Stimulated activated memory B cell treated with anti-CD40 and anti-IgM and Interleukin-4, amounts not matched to agents 10 μg/mL and 1 μg/mL and 100 μg/mL, for 72 hours (primary cell): ENCODE results near the gene RNASE2.
"Not testable (repeated sequence)": the region's sequence is repeated elsewhere in the genome, so short reads cannot be mapped to it uniquely, and the experiment has no call there.

Experiments used
- ATAC-seq: fragments of 150-1000 bp; cut with Tn5 transposase; 2 replicates; pipeline ENCODE4 v1.10.0; 2021
- H3K27ac Mint-ChIP-seq: one replicate; pipeline ENCODE4 v1.8.0; 2022; ENCODE audit warnings: mild to moderate bottlenecking, mixed read lengths
- H3K27me3 Mint-ChIP-seq: one replicate; pipeline ENCODE4 v1.8.0; 2022; ENCODE audit warnings: mixed read lengths
- H3K36me3 Mint-ChIP-seq: one replicate; pipeline ENCODE4 v1.8.0; 2022; ENCODE audit warnings: mixed read lengths
- H3K4me1 Mint-ChIP-seq: one replicate; pipeline ENCODE4 v1.8.0; 2022; ENCODE audit warnings: mixed read lengths
- H3K4me3 Mint-ChIP-seq: one replicate; pipeline ENCODE4 v1.8.0; 2022; ENCODE audit warnings: mild to moderate bottlenecking, moderate library complexity, mixed read lengths
- H3K9me3 Mint-ChIP-seq: one replicate; pipeline ENCODE4 v1.8.0; 2022; ENCODE audit warnings: mixed read lengths

RNASE2 gene

GRCh38 chr14:20970983-20971704 is 15.9 kb downstream of the RNASE2 start:
- peaks cover 14% of the 10 kb centered on the region for H3K4me1 Mint-ChIP-seq
- peak overlapping the region; percentile 9 for H3K27ac Mint-ChIP-seq
- no peaks in the 10 kb centered on the region for H3K9me3 Mint-ChIP-seq
- peak overlapping the region; percentile 82 for H3K4me3 Mint-ChIP-seq
- H3K36me3 Mint-ChIP-seq, result no peaks in the 10 kb centered on the region
- H3K27me3 Mint-ChIP-seq, result peaks cover 44% of the 10 kb centered on the region
- peak; percentile 95 for ATAC-seq

DNA sequence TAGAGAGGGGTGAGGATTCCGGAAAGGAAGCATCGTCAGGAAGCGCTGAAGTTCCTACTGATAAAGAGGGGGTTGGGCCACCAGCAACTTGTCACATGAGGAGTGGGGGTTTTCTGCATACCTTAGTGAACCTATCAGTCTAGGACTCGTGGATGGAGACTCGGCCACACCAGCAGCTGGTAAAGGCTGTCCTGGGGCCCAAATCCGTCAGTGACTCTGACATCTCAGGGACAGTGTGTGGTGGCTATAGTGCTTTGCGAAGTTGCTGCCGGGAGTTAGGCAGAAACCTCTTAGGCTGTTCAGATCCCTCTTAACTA is 16.4 kb downstream of the RNASE2 start:
- no peaks in the 10 kb centered on the region for H3K9me3 Mint-ChIP-seq
- peaks cover 14% of the 10 kb centered on the region for H3K4me1 Mint-ChIP-seq
- H3K36me3 Mint-ChIP-seq, result no peaks in the 10 kb centered on the region
- peak overlapping the region; percentile 9 for H3K27ac Mint-ChIP-seq
- peak overlapping the region; percentile 82 for H3K4me3 Mint-ChIP-seq
- ATAC-seq, result peak; percentile 52
- peaks cover 44% of the 10 kb centered on the region for H3K27me3 Mint-ChIP-seq

- peaks cover 32% of the 10 kb centered on the region for H3K27me3 Mint-ChIP-seq
- H3K27ac Mint-ChIP-seq, result no peak overlapping the region
- H3K4me3 Mint-ChIP-seq, result no peak overlapping the region
- no peak for ATAC-seq
- no peaks in the 10 kb centered on the region for H3K36me3 Mint-ChIP-seq
- H3K9me3 Mint-ChIP-seq, result no peaks in the 10 kb centered on the region
- peaks cover 14% of the 10 kb centered on the region for H3K4me1 Mint-ChIP-seq
Measured at GRCh38 chr14:20973501-20973900, 18.2 kb downstream of the RNASE2 start.

GRCh38 chr14:20976291-20976690 is 21.0 kb downstream of the RNASE2 start:
- no peaks in the 10 kb centered on the region for H3K36me3 Mint-ChIP-seq
- H3K27ac Mint-ChIP-seq, result no peak overlapping the region
- ATAC-seq, result no peak
- H3K4me3 Mint-ChIP-seq, result no peak overlapping the region
- peaks cover 6% of the 10 kb centered on the region for H3K4me1 Mint-ChIP-seq
- peaks cover 45% of the 10 kb centered on the region for H3K27me3 Mint-ChIP-seq
- H3K9me3 Mint-ChIP-seq, result no peaks in the 10 kb centered on the region

GRCh38 chr14:20978687-20979086 is 23.4 kb downstream of the RNASE2 start:
- ATAC-seq, result no peak
- H3K27me3 Mint-ChIP-seq, result peaks cover 28% of the 10 kb centered on the region
- no peaks in the 10 kb centered on the region for H3K9me3 Mint-ChIP-seq
- no peak overlapping the region for H3K27ac Mint-ChIP-seq
- no peak overlapping the region for H3K4me3 Mint-ChIP-seq
- no peaks in the 10 kb centered on the region for H3K36me3 Mint-ChIP-seq
- no peaks in the 10 kb centered on the region for H3K4me1 Mint-ChIP-seq

DNA sequence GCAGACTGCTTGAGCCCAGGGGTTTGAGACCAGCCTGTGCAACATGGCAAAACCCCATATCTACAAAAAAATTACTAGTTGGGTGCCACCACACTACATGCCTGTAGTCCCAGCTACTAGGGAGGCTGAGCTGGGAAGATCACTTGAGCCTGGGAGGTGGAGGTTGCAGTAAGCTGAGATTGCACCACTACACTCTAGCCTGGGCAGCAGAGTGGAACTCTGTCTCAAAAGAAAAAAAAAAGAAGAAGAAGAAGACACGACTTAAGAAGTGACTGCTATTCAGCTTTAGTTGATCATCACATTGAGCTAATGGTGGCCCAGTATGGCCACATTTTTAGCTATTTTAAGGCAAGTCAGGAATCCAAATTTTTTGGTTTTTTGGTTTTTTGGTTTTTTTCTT is 25.6 kb downstream of the RNASE2 start:
- peaks cover 23% of the 10 kb centered on the region for H3K27me3 Mint-ChIP-seq
- no peaks in the 10 kb centered on the region for H3K4me1 Mint-ChIP-seq
- ATAC-seq, result no peak
- no peak overlapping the region for H3K27ac Mint-ChIP-seq
- H3K4me3 Mint-ChIP-seq, result no peak overlapping the region
- no peaks in the 10 kb centered on the region for H3K9me3 Mint-ChIP-seq
- no peaks in the 10 kb centered on the region for H3K36me3 Mint-ChIP-seq

DNA sequence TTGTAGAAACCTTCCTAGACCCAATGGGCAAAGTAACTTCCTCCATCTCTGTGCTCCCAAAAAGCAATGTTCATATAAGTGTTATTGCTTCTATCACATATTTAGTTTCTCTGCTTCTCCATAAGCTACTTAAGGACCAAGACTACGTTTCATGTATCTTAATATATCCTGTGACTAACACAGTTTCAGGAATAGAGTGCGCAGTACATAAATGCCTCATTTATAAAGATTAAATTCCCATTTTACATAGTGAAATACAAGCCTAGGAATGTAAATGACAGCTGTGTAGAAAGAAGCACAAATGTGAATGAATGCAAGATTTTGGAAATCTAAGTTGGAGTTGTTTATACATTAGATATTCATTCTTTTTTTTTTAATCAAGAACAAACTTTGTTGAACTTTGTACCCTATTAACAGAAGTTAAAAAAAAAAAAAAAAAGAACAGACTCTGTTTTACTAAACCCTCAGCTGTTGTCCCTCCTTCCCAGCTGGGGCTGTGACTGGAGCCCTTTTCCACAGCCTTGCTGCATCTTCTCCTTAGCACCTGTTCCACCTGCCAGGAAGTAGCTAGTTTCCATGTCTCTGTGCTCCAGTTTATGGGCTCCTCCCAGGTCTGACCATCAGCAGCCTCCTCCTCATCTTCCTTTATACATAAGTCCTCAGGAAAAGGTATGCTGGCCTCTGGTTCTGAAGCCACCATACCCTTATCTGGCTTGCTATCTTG is 27.5 kb downstream of the RNASE2 start:
- no peak for ATAC-seq
- H3K27ac Mint-ChIP-seq, result no peak overlapping the region
- no peaks in the 10 kb centered on the region for H3K36me3 Mint-ChIP-seq
- no peak overlapping the region for H3K4me3 Mint-ChIP-seq
- H3K9me3 Mint-ChIP-seq, result no peaks in the 10 kb centered on the region
- H3K27me3 Mint-ChIP-seq, result peaks cover 23% of the 10 kb centered on the region
- no peaks in the 10 kb centered on the region for H3K4me1 Mint-ChIP-seq

DNA sequence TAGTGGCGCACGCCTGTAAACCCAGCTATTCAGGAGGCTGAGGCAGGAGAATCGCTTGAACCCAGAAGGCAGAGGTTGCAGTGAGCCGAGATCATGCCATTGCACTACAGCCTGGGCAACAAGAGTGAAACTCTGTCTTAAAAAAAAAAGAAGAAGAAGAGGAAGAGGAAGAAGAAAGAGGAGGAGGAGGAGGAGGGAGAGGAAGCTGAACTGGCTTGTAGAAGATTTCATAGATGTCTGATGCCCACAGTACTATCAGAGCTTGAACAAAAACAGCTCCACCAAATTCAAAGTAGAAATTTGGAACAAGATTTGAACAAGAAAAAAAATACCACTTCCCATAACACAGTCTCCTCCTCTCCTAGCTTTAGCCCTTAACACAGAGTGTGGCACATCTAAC is 30.4 kb downstream of the RNASE2 start:
- H3K27ac Mint-ChIP-seq, ATAC-seq, H3K36me3 Mint-ChIP-seq, H3K9me3 Mint-ChIP-seq, H3K4me3 Mint-ChIP-seq, H3K27me3 Mint-ChIP-seq, H3K4me1 Mint-ChIP-seq: not testable (repeated sequence)

DNA sequence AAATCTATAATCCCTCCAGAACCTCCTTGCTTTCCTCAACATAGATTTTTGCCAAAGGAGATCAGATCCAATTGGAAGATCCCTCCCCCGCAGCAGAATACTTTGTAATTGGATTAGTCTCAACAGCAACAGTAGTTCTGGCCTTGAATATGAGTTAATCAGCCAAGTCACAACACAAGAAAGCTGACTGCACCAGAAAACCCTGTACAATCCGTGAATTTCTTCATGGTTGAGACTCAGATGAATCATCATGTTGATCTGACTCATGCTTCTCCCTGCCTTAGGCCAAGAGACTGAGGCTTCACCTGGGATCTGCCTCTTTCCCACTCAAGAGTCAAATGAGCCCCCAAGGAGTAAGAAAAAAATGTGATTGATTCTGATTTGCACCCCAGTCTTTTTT is 31.5 kb downstream of the RNASE2 start:
- Mint-ChIP-seq H3K4me1 (peaks cover 16% of the 10 kb centered on the region), H3K9me3 (no peaks in the 10 kb centered on the region), H3K27me3 (no peaks in the 10 kb centered on the region), H3K4me3 (no peak overlapping the region), H3K36me3 (peaks cover 2% of the 10 kb centered on the region), H3K27ac (no peak overlapping the region)
- no peak for ATAC-seq

DNA sequence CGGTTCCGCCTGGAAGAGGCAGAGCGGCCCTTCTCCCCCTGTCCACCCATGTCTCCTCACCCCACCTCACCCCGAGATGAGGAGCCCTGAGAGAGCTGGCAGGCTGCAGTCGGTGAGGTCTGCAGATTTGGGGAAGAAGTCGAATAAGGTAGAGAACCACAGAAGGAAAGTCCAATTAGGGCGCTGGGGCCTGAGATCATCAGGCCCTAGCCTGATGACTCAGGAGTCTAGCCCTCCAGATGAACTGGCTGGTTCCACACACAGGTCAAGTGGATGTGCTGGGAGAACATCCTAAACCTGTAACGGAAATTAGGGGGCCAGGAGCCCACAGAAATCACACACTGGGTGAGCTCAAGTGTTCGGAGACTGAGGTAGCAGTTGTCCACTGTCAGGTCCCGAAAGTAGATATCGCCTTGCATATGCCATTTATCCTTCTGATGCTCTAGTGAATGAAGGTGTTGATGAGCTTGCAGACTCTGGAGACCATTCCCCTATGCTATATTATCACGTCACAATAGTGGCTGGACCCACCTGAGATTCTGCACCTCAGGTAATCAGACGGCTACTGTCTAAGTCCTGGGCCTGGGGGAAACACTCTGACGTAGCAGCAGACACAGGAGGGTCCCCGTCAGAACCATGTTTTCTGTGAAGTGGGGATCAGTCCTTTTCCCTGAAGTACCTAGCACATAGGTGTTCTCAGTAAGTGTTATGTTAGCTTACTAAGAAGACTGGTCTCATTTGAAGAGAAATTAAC is 33.6 kb downstream of the RNASE2 start:
- Mint-ChIP-seq H3K4me1 (peaks cover 20% of the 10 kb centered on the region), H3K27ac (peak overlapping the region; percentile 91)

GRCh38 chr14:20989471-20989786 is 34.1 kb downstream of the RNASE2 start:
- H3K27me3 Mint-ChIP-seq, result no peaks in the 10 kb centered on the region
- no peak for ATAC-seq
- H3K36me3 Mint-ChIP-seq, result peaks cover 21% of the 10 kb centered on the region
- peak overlapping the region; percentile 94 for H3K4me3 Mint-ChIP-seq
- H3K4me1 Mint-ChIP-seq, result peaks cover 20% of the 10 kb centered on the region
- H3K9me3 Mint-ChIP-seq, result no peaks in the 10 kb centered on the region
- peak overlapping the region; percentile 91 for H3K27ac Mint-ChIP-seq

More for the DNA sequence above, 33.6 kb downstream of the RNASE2 start:
- H3K4me3 Mint-ChIP-seq, result no peak overlapping the region
- no peaks in the 10 kb centered on the region for H3K9me3 Mint-ChIP-seq
- no peak for ATAC-seq
- H3K36me3 Mint-ChIP-seq, result peaks cover 16% of the 10 kb centered on the region
- no peaks in the 10 kb centered on the region for H3K27me3 Mint-ChIP-seq

- H3K27me3 Mint-ChIP-seq, result no peaks in the 10 kb centered on the region
- H3K4me3 Mint-ChIP-seq, result peak within 1 kb of the TSS; percentile 94
- peaks cover 20% of the 10 kb centered on the region for H3K4me1 Mint-ChIP-seq
- peak; percentile 98 for ATAC-seq
- peaks cover 27% of the 10 kb centered on the region for H3K36me3 Mint-ChIP-seq
- no peaks in the 10 kb centered on the region for H3K9me3 Mint-ChIP-seq
- H3K27ac Mint-ChIP-seq, result peak within 1 kb of the TSS; percentile 91
Measured at GRCh38 chr14:20989787-20990600, 34.7 kb downstream of the RNASE2 start, which contains the start of gene METTL17. Gene METTL17 (plus strand): TSS chr14:20989980. CDS start chr14:20990003, 23 bp downstream.

- no peak overlapping the region for H3K4me3 Mint-ChIP-seq
- H3K36me3 Mint-ChIP-seq, result peaks cover 50% of the 10 kb centered on the region
- no peak overlapping the region for H3K27ac Mint-ChIP-seq
- no peak for ATAC-seq
- H3K9me3 Mint-ChIP-seq, result no peaks in the 10 kb centered on the region
- H3K27me3 Mint-ChIP-seq, result no peaks in the 10 kb centered on the region
- peaks cover 6% of the 10 kb centered on the region for H3K4me1 Mint-ChIP-seq
Measured at GRCh38 chr14:20996521-20996920, 41.2 kb downstream of the RNASE2 start.

- peaks cover 44% of the 10 kb centered on the region for H3K36me3 Mint-ChIP-seq
- no peak overlapping the region for H3K27ac Mint-ChIP-seq
- H3K27me3 Mint-ChIP-seq, result no peaks in the 10 kb centered on the region
- H3K9me3 Mint-ChIP-seq, result no peaks in the 10 kb centered on the region
- ATAC-seq, result no peak
- H3K4me3 Mint-ChIP-seq, result no peak overlapping the region
- peaks cover under 1% of the 10 kb centered on the region for H3K4me1 Mint-ChIP-seq
Measured at GRCh38 chr14:20997115-20997514, 41.8 kb downstream of the RNASE2 start.

DNA sequence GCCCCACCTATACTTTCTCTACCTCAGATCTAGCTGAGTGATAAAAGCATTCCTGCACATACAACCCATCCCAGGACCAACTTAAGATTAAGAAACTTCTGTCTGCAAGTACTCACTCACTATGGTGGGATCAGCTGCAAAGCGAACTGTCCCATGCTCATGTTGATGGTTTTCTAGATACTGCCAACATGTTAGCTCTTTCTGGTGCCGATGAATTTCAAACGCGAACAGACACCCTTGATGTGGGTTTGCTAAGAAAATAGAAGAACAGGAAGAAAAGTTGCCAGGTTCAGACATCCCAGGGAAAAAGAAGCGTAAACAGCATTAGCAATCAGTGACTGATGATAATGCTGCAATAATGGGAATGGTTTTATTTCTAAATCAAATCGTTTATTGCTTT is 42.3 kb downstream of the RNASE2 start:
- H3K27ac Mint-ChIP-seq, result no peak overlapping the region
- ATAC-seq, result no peak
- H3K27me3 Mint-ChIP-seq, result no peaks in the 10 kb centered on the region
- H3K4me1 Mint-ChIP-seq, result no peaks in the 10 kb centered on the region
- peaks cover 43% of the 10 kb centered on the region for H3K36me3 Mint-ChIP-seq
- H3K9me3 Mint-ChIP-seq, result no peaks in the 10 kb centered on the region
- H3K4me3 Mint-ChIP-seq, result no peak overlapping the region
